ENCODE results near the gene NDUFA11. TPM values are rescaled to one million over a fixed set of nuclear protein-coding genes. Genes with fewer than 3 reads are reported as not detected.
"Not testable (repeated sequence)": the region's sequence is repeated elsewhere in the genome, so short reads cannot be mapped to it uniquely, and the experiment has no call there.

NDUFA11 gene
- total RNA-seq, 1 experiment from 2014 or later: 169 TPM

- H3K9me3 ChIP-seq (ENCODE audit: insufficient read depth, low read depth): no peaks in the 10 kb centered on the region
- DNase-seq: peak; percentile 71 to 91
- POLR2A ChIA-PET (ENCODE audit: unreplicated experiment): no interaction called here
These were observed 52.3 kb downstream of the NDUFA11 start, which contains the start of gene FUT3 for GRCh38 chr19:5851302-5851701. Gene FUT3, minus strand, starts transcription at chr19:5851449.

GRCh38 chr19:5850743-5851293 is 52.8 kb downstream of the NDUFA11 start:
- H3K9me2 ChIP-seq (ENCODE audit: insufficient read depth): no peaks in the 10 kb centered on the region
- H4K20me1 ChIP-seq (ENCODE audit: insufficient read depth): no peaks in the 10 kb centered on the region
- ChIA-PET CTCF (interaction anchor here (0.6 kb wide), 1 partner anchor 16 kb away, joined by 4 read pairs; no protein-coding TSS in a partner anchor), POLR2A (ENCODE audit: unreplicated experiment) (interaction anchor here (0.6 kb wide), 1 partner anchor 52 kb away, joined by 11 read pairs; no protein-coding TSS in a partner anchor)
- TF ChIP-seq, protein P1, sequence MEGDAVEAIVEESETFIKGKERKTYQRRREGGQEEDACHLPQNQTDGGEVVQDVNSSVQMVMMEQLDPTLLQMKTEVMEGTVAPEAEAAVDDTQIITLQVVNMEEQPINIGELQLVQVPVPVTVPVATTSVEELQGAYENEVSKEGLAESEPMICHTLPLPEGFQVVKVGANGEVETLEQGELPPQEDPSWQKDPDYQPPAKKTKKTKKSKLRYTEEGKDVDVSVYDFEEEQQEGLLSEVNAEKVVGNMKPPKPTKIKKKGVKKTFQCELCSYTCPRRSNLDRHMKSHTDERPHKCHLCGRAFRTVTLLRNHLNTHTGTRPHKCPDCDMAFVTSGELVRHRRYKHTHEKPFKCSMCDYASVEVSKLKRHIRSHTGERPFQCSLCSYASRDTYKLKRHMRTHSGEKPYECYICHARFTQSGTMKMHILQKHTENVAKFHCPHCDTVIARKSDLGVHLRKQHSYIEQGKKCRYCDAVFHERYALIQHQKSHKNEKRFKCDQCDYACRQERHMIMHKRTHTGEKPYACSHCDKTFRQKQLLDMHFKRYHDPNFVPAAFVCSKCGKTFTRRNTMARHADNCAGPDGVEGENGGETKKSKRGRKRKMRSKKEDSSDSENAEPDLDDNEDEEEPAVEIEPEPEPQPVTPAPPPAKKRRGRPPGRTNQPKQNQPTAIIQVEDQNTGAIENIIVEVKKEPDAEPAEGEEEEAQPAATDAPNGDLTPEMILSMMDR (conservative IDR thresholded peaks at IDR 0.05): no peak
- no peak for TF ChIP-seq EZH2 (IDR thresholded peaks at IDR 0.05; ENCODE audit: low read depth)
- peak overlapping the region; percentile 98 for H3K27ac ChIP-seq
- H3K36me3 ChIP-seq (ENCODE audit: low read depth): no peaks in the 10 kb centered on the region
- peak overlapping the region; percentile 73 for H3K4me3 ChIP-seq
- no peaks in the 10 kb centered on the region for H3K27me3 ChIP-seq (ENCODE audit: insufficient read depth, low read depth)
- BruUV-seq (replicated peaks): TSS peak; percentile 72
- H3F3A ChIP-seq (ENCODE audit: insufficient read depth, low read depth): peaks cover 22% of the 10 kb centered on the region; the same call in 1 of the 2 replicates
- intact Hi-C loops (cut with micrococcal nuclease; ENCODE audit: unreplicated experiment): loop anchor here (2.0 kb wide), 1 partner anchor 54 kb away; the partner anchor contains the start of gene VMAC
- peaks cover 21% of the 10 kb centered on the region for H3K79me2 ChIP-seq (ENCODE audit: low read depth)
- H3K4me1 ChIP-seq (replicated peaks; ENCODE audit: insufficient read depth): peaks cover 29% of the 10 kb centered on the region
- no peaks in the 10 kb centered on the region for H3K9me3 ChIP-seq (ENCODE audit: insufficient read depth, low read depth)
- peak overlapping the region; percentile 96 for H3K4me2 ChIP-seq
- peak overlapping the region; percentile 71 for H2AFZ ChIP-seq
- peak; percentile 66 to 78 for DNase-seq

More at GRCh38 chr19:5851302-5851701, 52.3 kb downstream of the NDUFA11 start, which contains the start of gene FUT3:
- intact Hi-C loops (cut with micrococcal nuclease; ENCODE audit: unreplicated experiment): loop anchor here (2.0 kb wide), 1 partner anchor 53 kb away; the partner anchor contains the start of gene VMAC
- BruUV-seq (replicated peaks): no TSS peak
- peak within 1 kb of the TSS; percentile 96 for H3K4me2 ChIP-seq
- TF ChIP-seq EZH2 (IDR thresholded peaks at IDR 0.05; ENCODE audit: low read depth): no peak
- TF ChIP-seq, protein P1 (conservative IDR thresholded peaks at IDR 0.05): no peak
- H3K4me3 ChIP-seq: peak within 1 kb of the TSS; percentile 73
- H2AFZ ChIP-seq: peak within 1 kb of the TSS; percentile 71
- no peaks in the 10 kb centered on the region for H3K27me3 ChIP-seq (ENCODE audit: insufficient read depth, low read depth)
- peaks cover 29% of the 10 kb centered on the region for H3K4me1 ChIP-seq (replicated peaks; ENCODE audit: insufficient read depth)
- H3F3A ChIP-seq (ENCODE audit: insufficient read depth, low read depth): peaks cover 22% of the 10 kb centered on the region; the same call in 1 of the 2 replicates
- H3K79me2 ChIP-seq (ENCODE audit: low read depth): peaks cover 21% of the 10 kb centered on the region
- H3K36me3 ChIP-seq (ENCODE audit: low read depth): no peaks in the 10 kb centered on the region
- CTCF ChIA-PET: no interaction called here
- H3K9me2 ChIP-seq (ENCODE audit: insufficient read depth): no peaks in the 10 kb centered on the region
- H3K27ac ChIP-seq: peak within 1 kb of the TSS; percentile 98
- no peaks in the 10 kb centered on the region for H4K20me1 ChIP-seq (ENCODE audit: insufficient read depth)

DNA sequence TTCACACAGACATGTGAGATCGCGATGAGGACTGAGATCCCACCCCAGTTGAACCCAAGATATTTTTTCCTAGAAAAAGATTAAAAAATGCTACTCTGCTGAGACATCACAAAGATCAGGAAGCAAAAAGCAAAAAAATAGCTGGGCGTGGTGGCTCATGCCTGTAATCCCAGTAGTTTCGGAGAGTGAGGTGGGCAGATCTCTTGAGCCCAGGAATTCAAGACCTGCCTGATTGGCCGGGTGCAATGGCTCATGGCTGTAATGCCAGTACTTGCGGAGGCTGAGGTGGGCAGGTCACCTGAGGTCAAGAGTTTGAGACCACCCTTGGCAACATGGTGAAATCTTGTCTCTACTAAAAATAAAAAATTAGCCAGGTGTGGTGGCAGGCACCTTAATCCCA is 53.4 kb downstream of the NDUFA11 start:
- Histone ChIP-seq H3F3A (ENCODE audit: insufficient read depth, low read depth) (peaks cover 22% of the 10 kb centered on the region; the same call in 1 of the 2 replicates), H3K36me3 (ENCODE audit: low read depth) (no peaks in the 10 kb centered on the region), H4K20me1 (ENCODE audit: insufficient read depth) (no peaks in the 10 kb centered on the region), H3K9me2 (ENCODE audit: insufficient read depth) (no peaks in the 10 kb centered on the region), H3K9me3 (ENCODE audit: insufficient read depth, low read depth) (no peaks in the 10 kb centered on the region), H3K4me2 (peak overlapping the region; percentile 96), H2AFZ (no peak overlapping the region), H3K79me2 (ENCODE audit: low read depth) (peaks cover 21% of the 10 kb centered on the region), H3K4me3 (peak overlapping the region; percentile 73), H3K27me3 (ENCODE audit: insufficient read depth, low read depth) (no peaks in the 10 kb centered on the region), H3K4me1 (replicated peaks; ENCODE audit: insufficient read depth) (peaks cover 29% of the 10 kb centered on the region), H3K27ac (peak overlapping the region; percentile 98)
- ChIA-PET CTCF (interaction anchor here (0.6 kb wide), 1 partner anchor 15 kb away, joined by 4 read pairs; no protein-coding TSS in a partner anchor), POLR2A (ENCODE audit: unreplicated experiment) (interaction anchor here (0.6 kb wide), 3 partner anchors 21 to 53 kb away, joined by 3 to 11 read pairs (median 4); no protein-coding TSS in a partner anchor)
- intact Hi-C loops (cut with micrococcal nuclease; ENCODE audit: unreplicated experiment): loop anchor here (2.0 kb wide), 1 partner anchor 55 kb away; the partner anchor contains the start of gene VMAC
- DNase-seq: peak; percentile 27 to 64
- no TSS peak for BruUV-seq (replicated peaks)
- TF ChIP-seq EZH2 (IDR thresholded peaks at IDR 0.05; ENCODE audit: low read depth): no peak
- TF ChIP-seq, protein P1 (conservative IDR thresholded peaks at IDR 0.05): no peak

- H3K9me3 ChIP-seq (ENCODE audit: insufficient read depth, low read depth); H4K20me1 ChIP-seq (ENCODE audit: insufficient read depth); H3K4me3 ChIP-seq; H3K27ac ChIP-seq; CTCF ChIA-PET; DNase-seq; H3K9me2 ChIP-seq (ENCODE audit: insufficient read depth); BruUV-seq (replicated peaks); H2AFZ ChIP-seq; H3K27me3 ChIP-seq (ENCODE audit: insufficient read depth, low read depth); POLR2A ChIA-PET (ENCODE audit: unreplicated experiment); intact Hi-C loops (cut with micrococcal nuclease; ENCODE audit: unreplicated experiment); H3K36me3 ChIP-seq (ENCODE audit: low read depth): not testable (repeated sequence)
- peaks cover 29% of the 10 kb centered on the region for H3K4me1 ChIP-seq (replicated peaks; ENCODE audit: insufficient read depth)
- H3K79me2 ChIP-seq (ENCODE audit: low read depth): peaks cover 21% of the 10 kb centered on the region
- H3K4me2 ChIP-seq: peak overlapping the region; percentile 96
- H3F3A ChIP-seq (ENCODE audit: insufficient read depth, low read depth): peaks cover 22% of the 10 kb centered on the region; the same call in 1 of the 2 replicates
These were observed 55.0 kb downstream of the NDUFA11 start for GRCh38 chr19:5848621-5849020.

- H3K4me3 ChIP-seq; POLR2A ChIA-PET (ENCODE audit: unreplicated experiment); H3K9me2 ChIP-seq (ENCODE audit: insufficient read depth); H2AFZ ChIP-seq; H3K36me3 ChIP-seq (ENCODE audit: low read depth); H3K4me2 ChIP-seq; BruUV-seq (replicated peaks); H3K9me3 ChIP-seq (ENCODE audit: insufficient read depth, low read depth); H3K27me3 ChIP-seq (ENCODE audit: insufficient read depth, low read depth); H3K27ac ChIP-seq; DNase-seq; CTCF ChIA-PET; intact Hi-C loops (cut with micrococcal nuclease; ENCODE audit: unreplicated experiment); H4K20me1 ChIP-seq (ENCODE audit: insufficient read depth): not testable (repeated sequence)
- Histone ChIP-seq H3F3A (ENCODE audit: insufficient read depth, low read depth) (peaks cover 22% of the 10 kb centered on the region; the same call in 1 of the 2 replicates), H3K4me1 (replicated peaks; ENCODE audit: insufficient read depth) (peaks cover 29% of the 10 kb centered on the region), H3K79me2 (ENCODE audit: low read depth) (peaks cover 21% of the 10 kb centered on the region)
These were observed 55.7 kb downstream of the NDUFA11 start for GRCh38 chr19:5847846-5848245.

All from PC-9 (cell line).